Mammary epithelial cell (primary cell): ENCODE data around the gene AOAH.

Experiments used
- EZH2 ChIP-seq: IDR thresholded peaks from 2 replicates; pipeline ENCODE4 v1.6.1; 2012; ENCODE audit warnings: low read length, inconsistent platforms, borderline replicate concordance
- TF ChIP-seq, protein P1 (sequence below), 2 donors: IDR thresholded peaks in 1 of 2; conservative IDR thresholded peaks in 1 of 2; 2 replicates each; pipeline ENCODE4 v1.5.1; 2011 to 2012; ENCODE audit warnings: inconsistent platforms in 2 of 2, low read length in 2 of 2, mild to moderate bottlenecking in 2 of 2, control low read depth in 1 of 2, low read depth in 1 of 2; ENCODE audit not compliant: insufficient read depth in 1 of 2; ENCODE audit errors: extremely low read depth in 1 of 2

DNA sequence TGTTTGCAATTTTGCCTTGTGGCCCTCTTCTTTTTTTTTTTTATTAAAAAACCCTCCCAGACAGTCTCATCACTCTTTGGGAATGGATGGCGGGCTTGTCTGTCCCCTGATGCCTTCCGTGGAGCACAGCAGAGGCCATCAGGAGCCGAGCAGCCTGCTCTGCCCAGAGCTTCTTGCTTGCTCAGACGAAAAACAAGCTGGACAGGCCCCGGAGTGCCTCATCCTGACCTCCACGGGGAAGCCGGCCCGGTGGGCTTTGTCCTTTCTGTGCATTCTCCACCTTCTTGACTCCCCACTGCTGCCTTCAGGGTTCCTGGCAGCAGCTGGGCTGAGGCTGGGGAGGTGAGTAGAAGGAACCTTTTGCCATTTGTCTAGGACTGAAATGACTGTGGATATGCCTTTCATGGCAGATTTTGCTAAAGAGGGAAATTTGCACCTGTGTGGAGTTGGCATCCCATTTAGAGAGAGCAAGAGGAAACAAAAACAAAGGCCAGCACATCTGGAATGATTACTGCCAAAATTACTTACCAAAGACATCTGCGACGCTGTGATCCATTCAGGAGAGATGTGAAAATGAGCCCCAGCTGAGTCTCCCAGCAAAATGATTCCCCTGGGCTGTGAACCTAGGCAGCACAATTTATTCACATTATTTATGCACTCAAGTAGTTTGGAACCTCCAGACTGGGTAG, 108.3 kb downstream of the AOAH start:
- TF ChIP-seq, protein P1, sequence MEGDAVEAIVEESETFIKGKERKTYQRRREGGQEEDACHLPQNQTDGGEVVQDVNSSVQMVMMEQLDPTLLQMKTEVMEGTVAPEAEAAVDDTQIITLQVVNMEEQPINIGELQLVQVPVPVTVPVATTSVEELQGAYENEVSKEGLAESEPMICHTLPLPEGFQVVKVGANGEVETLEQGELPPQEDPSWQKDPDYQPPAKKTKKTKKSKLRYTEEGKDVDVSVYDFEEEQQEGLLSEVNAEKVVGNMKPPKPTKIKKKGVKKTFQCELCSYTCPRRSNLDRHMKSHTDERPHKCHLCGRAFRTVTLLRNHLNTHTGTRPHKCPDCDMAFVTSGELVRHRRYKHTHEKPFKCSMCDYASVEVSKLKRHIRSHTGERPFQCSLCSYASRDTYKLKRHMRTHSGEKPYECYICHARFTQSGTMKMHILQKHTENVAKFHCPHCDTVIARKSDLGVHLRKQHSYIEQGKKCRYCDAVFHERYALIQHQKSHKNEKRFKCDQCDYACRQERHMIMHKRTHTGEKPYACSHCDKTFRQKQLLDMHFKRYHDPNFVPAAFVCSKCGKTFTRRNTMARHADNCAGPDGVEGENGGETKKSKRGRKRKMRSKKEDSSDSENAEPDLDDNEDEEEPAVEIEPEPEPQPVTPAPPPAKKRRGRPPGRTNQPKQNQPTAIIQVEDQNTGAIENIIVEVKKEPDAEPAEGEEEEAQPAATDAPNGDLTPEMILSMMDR (conservative IDR thresholded peaks at IDR 0.05 in 1 of 2, IDR thresholded peaks at IDR 0.05 in 1 of 2; ENCODE audit: extremely low read depth in 1 of 2, insufficient read depth in 1 of 2, low read depth in 1 of 2, low read length in 2 of 2): no peak
- TF ChIP-seq EZH2: no peak
